ENCODE data around the gene NQO2. TPM values are rescaled to one million over a fixed set of nuclear protein-coding genes. Genes with fewer than 3 reads are reported as not detected.

Gene NQO2, protein sequence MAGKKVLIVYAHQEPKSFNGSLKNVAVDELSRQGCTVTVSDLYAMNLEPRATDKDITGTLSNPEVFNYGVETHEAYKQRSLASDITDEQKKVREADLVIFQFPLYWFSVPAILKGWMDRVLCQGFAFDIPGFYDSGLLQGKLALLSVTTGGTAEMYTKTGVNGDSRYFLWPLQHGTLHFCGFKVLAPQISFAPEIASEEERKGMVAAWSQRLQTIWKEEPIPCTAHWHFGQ
- total RNA-seq: 41.7 and 44.3 TPM in 2 replicates

DNA sequence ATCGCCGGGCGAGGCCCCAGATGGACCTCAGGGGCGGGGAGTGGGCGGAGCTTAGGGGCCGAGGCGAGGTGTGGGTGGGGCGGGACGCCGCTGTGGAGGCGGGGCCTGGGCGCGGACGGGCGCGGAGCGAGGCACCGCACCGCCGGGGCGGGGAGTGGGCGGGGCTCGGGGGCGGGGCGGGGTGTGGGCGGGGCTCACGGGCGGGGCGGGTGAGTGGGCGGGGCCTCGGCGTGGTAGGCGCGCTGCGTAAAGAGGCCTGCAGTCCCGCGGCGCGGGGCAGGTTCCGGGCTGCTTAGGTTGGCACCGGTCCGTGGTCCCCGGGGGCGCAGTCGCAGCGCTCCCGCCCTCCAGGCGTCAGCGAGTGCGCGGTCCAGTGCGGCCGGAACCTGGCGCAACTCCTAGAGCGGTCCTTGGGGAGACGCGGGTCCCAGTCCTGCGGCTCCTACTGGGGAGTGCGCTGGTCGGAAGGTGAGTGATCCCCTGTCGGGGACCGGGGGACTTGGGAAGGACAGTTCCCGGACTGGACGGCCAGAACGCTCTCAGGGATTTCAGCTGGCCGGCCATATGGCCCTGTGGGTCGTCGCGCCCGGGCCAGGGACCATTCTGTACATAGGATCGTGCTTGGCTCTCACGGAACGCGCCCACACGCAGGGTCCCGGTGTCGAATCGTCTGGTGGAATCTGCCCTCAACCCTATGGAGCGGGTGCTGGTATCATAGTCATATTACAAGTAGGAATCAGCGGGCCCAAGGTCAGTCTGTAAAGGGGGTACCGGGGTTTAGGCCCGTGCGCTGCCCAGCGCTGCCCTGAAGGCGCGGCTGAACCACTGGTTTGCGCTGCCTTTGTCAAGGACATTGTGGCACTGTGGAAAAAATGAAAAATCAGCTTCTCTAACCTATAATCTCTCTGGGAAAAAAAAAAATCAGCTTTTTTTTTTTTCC lies at the start of gene NQO2:
Gene NQO2, plus strand, starts transcription at position 277 of the 940 bp plus-strand sequence. CDS start 6,659 bp downstream, outside the sequence.

DNA sequence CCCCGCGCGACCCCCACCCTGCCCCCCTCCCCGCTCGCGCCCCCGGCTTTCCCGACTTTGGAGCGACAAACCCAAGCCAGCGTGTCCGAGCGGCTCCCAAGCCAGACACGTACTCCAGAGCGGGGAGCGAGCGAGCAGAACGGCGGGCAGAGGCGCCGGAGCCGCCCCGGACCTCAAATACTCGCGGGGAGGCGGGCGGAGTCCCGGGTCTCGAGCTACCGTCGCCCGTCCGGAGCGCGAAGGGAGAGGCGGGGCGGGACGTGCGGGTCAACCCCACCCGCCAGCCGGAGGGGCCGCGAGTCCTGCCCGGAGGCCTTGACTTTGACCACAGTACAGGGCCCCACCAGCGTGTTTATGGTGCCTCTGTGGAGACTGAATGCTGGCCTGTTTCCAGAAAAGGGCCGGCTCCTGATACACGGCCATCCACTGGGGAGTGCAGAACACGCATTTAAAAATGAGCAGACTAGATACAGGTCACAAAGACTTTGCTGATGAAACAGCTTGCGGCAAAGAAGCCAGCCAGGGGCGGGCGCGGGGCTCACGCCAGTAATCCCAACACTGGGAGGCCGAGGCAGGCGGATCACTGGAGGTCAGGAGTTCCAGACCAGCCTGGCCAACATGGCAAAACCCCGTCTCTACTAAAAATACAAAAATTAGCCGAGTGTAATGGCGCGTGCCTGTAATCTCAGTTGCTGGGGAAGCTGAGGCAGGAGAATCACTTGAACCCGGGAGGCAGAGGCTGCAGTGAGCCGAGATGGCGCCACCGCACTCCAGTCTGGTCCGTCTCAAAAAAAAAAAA lies 28.1 kb upstream of the NQO2 start, which contains the start of gene SERPINB6:
Gene SERPINB6, minus strand, starts transcription at position 148 of the 799 bp plus-strand sequence. CDS start 12,235 bp downstream, outside the sequence.

DNA sequence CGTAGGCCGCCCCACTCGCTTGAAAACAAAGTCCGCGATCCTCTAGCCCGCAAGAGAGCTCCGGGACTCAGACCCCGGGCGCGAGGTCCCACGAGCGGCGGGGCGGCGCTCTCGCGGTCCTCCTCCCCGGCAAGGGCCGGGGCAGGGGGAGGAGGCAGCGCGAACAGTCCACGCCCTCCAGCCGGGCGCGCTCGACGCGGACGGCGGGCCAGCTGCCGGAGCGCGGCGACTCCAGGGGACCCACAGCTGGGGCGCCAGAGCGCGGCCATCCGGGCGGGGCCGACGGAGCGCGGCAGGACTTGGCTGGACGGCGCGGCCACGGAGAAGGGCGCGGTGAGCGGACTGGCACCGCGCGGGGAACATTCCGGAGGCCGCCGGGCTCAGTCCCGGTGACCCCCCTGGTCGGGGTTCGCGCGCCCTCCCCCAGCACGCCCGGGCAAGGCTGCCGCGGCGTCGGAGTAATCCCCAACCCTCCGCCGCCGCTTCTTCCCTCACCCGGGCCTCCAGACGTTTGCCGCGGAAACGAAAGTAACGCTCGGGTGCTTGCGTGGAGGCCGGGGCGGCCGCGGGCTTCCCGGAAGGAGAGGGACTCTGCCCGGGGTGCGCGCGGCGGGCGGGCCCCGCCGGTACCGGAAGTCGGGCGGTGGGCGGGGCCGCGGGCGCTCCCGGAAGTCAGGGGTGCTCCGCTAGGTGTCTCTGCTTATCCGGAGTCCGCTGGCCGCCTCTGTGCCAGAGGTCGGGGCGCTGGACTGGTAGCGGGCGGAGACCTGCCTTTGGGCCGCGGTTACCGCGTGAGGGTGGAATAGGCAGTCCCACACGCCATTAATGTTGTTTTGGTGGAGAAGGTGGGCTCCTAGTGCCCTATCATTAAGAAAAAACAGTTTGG lies 68.9 kb downstream of the NQO2 start, which contains the start of gene RIPK1:
Gene RIPK1, plus strand, starts transcription at position 166 of the 886 bp plus-strand sequence. CDS start 8,330 bp downstream, outside the sequence.

Other genes with a start within 250 kb of the NQO2 start
- gene MYLK4, start 249.0 kb upstream of the NQO2 start, total RNA-seq: under 0.01 and 0.15 TPM in 2 replicates
- gene WRNIP1, start 234.5 kb upstream of the NQO2 start, total RNA-seq: 39.8 and 44.0 TPM in 2 replicates
- 15.3 and 15.8 TPM in 2 replicates for gene SERPINB1, start 158.0 kb upstream of the NQO2 start, total RNA-seq
- gene SERPINB9, start 96.6 kb upstream of the NQO2 start, total RNA-seq: 7.2 and 7.3 TPM in 2 replicates
- gene SERPINB6, start 28.3 kb upstream of the NQO2 start, total RNA-seq: 136 and 168 TPM in 2 replicates
- 11.1 and 12.6 TPM in 2 replicates for gene RIPK1, start 68.6 kb downstream of the NQO2 start, total RNA-seq
- gene BPHL, start 118.8 kb downstream of the NQO2 start, total RNA-seq: 12.2 and 13.4 TPM in 2 replicates
- 226 and 228 TPM in 2 replicates for gene TUBB2A, start 157.7 kb downstream of the NQO2 start, total RNA-seq
- 40.7 and 41.9 TPM in 2 replicates for gene TUBB2B, start 227.8 kb downstream of the NQO2 start, total RNA-seq

Measured in bronchus fibroblast of lung (primary cell).